IMR-90 (cell line): ENCODE data around the gene LHFPL3. TPM values are rescaled to one million over a fixed set of nuclear protein-coding genes. Genes with fewer than 3 reads are reported as not detected.

Experiments
- ATAC-seq: fragments of 200-7000 bp; cut with Tn5 transposase; 2 replicates; pipeline ENCODE4 v1.9.1; 2020; ENCODE audit warnings: low read depth, mild to moderate bottlenecking, moderate library complexity
- BruUV-seq: library from RNA; stranded (reverse); fragments of 400-500 nt; replicated peaks from 2 replicates; lab custom pipeline; 2021; lab: Mats Ljungman, UMichigan
- CTCF ChIA-PET: fragments of 300-600 bp; formaldehyde crosslinking; extraction: SDS; loops from one replicate; lab custom pipeline; 2021; ENCODE audit warnings: antibody characterized with exemption; lab: Yijun Ruan, JAX
- POLR2A ChIA-PET: fragments of 300-600 bp; sonication (Branson Sonifier 250); formaldehyde crosslinking; loops from one replicate; lab custom pipeline; 2022; ENCODE audit warnings: antibody characterized with exemption; ENCODE audit not compliant: unreplicated experiment; lab: Charles Lee
- DNase-seq: peaks from one replicate; pipeline ENCODE4 v3.0.0; 2013
- H2AFZ ChIP-seq: replicated peaks from 2 replicates; pipeline ENCODE3; 2013; ENCODE audit warnings: low read length, mild to moderate bottlenecking; ENCODE audit not compliant: poor library complexity
- H2AK5ac ChIP-seq: 2 replicates; pipeline ENCODE4 v1.6.1; 2013; ENCODE audit warnings: low read depth, low read length, inconsistent platforms
- H2AK9ac ChIP-seq: replicated peaks from 2 replicates; pipeline ENCODE3; 2013; ENCODE audit warnings: mild to moderate bottlenecking, low read depth, low read length, moderate library complexity; ENCODE audit not compliant: poor library complexity
- H2BK120ac ChIP-seq: 2 replicates; pipeline ENCODE4 v1.6.1; 2013; ENCODE audit warnings: low read depth, low read length, inconsistent platforms
- H2BK15ac ChIP-seq: 3 replicates; pipeline ENCODE4 v1.6.1; 2013; ENCODE audit warnings: low read depth, low read length, inconsistent platforms
- H2BK20ac ChIP-seq: 2 replicates; pipeline ENCODE4 v1.6.1; 2013; ENCODE audit warnings: low read depth, mild to moderate bottlenecking, inconsistent platforms, low read length, moderate library complexity
- H2BK5ac ChIP-seq: 2 replicates; pipeline ENCODE4 v1.6.1; 2013; ENCODE audit warnings: mild to moderate bottlenecking, low read depth, low read length, inconsistent platforms; ENCODE audit not compliant: poor library complexity, severe bottlenecking
- H3K14ac ChIP-seq: replicated peaks from 2 replicates; pipeline ENCODE4 v1.6.1; 2013; ENCODE audit warnings: low read depth, low read length, inconsistent platforms
- H3K18ac ChIP-seq: 2 replicates; pipeline ENCODE4 v1.6.1; 2013; ENCODE audit warnings: low read depth, low read length, control low read depth
- H3K23ac ChIP-seq: 2 replicates; pipeline ENCODE4 v1.6.1; 2013; ENCODE audit warnings: low read depth, low read length, inconsistent platforms
- H3K27ac ChIP-seq: 2 replicates; pipeline ENCODE4 v1.5.1; 2013; ENCODE audit warnings: mild to moderate bottlenecking, control low read depth, low read length; ENCODE audit not compliant: insufficient read depth
- H3K27me3 ChIP-seq: 2 replicates; pipeline ENCODE4 v1.6.1; 2013; ENCODE audit warnings: low read length; ENCODE audit not compliant: control insufficient read depth, insufficient read depth
- H3K36me3 ChIP-seq: 2 replicates; pipeline ENCODE4 v1.6.1; 2013; ENCODE audit warnings: low read length, mixed read lengths; ENCODE audit not compliant: control insufficient read depth, insufficient read depth
- H3K4ac ChIP-seq: 2 replicates; pipeline ENCODE4 v1.6.1; 2013; ENCODE audit warnings: low read depth, low read length, inconsistent platforms
- H3K4me1 ChIP-seq: 2 replicates; pipeline ENCODE4 v1.6.1; 2013; ENCODE audit warnings: low read length, mixed read lengths; ENCODE audit not compliant: control insufficient read depth, insufficient read depth
- H3K4me2 ChIP-seq: 2 replicates; pipeline ENCODE4 v1.6.1; 2013; ENCODE audit warnings: low read depth, mild to moderate bottlenecking, control low read depth, low read length, moderate library complexity
- H3K4me3 ChIP-seq: 2 replicates; pipeline ENCODE4 v1.5.1; 2013; ENCODE audit warnings: low read depth, mild to moderate bottlenecking, control low read depth, low read length, moderate library complexity; ENCODE audit not compliant: insufficient read depth
- H3K56ac ChIP-seq: 2 replicates; pipeline ENCODE4 v1.6.1; 2013; ENCODE audit warnings: low read length, inconsistent platforms; ENCODE audit not compliant: insufficient read depth; ENCODE audit errors: extremely low read depth
- H3K79me1 ChIP-seq, 2 experiments: 2 replicates each; pipeline ENCODE4 v1.6.1; 2013; ENCODE audit warnings: low read length in 2 of 2, inconsistent platforms in 1 of 2, low read depth in 1 of 2
- H3K9ac ChIP-seq: 2 replicates; pipeline ENCODE4 v1.6.1; 2013; ENCODE audit warnings: low read depth, low read length, control low read depth
- H3K9me1 ChIP-seq: 2 replicates; pipeline ENCODE4 v1.6.1; 2013; ENCODE audit warnings: low read length, inconsistent platforms; ENCODE audit not compliant: insufficient read depth
- H3K9me3 ChIP-seq: 2 replicates; pipeline ENCODE4 v1.6.1; 2013; ENCODE audit warnings: low read length; ENCODE audit not compliant: control insufficient read depth, insufficient read depth
- H4K20me1 ChIP-seq: 2 replicates; pipeline ENCODE4 v1.6.1; 2013; ENCODE audit warnings: low read length, inconsistent platforms; ENCODE audit not compliant: insufficient read depth
- H4K5ac ChIP-seq: 2 replicates; pipeline ENCODE4 v1.6.1; 2013; ENCODE audit warnings: mild to moderate bottlenecking, low read depth, low read length, control low read depth
- H4K8ac ChIP-seq, 2 experiments: 2 replicates each; pipeline ENCODE4 v1.6.1; 2013; ENCODE audit warnings: low read depth in 2 of 2, low read length in 2 of 2, control low read depth in 1 of 2, inconsistent platforms in 1 of 2
- H4K91ac ChIP-seq: 2 replicates; pipeline ENCODE4 v1.6.1; 2013; ENCODE audit warnings: low read depth, low read length, inconsistent platforms; ENCODE audit not compliant: insufficient read depth
- BHLHE40 ChIP-seq: fragments of 150-350 bp; IDR thresholded peaks from 2 replicates; pipeline ENCODE4 v1.6.1; 2016; ENCODE audit warnings: mild to moderate bottlenecking, low read depth, low read length
- CEBPB ChIP-seq: IDR thresholded peaks from 2 replicates; pipeline ENCODE4 v1.6.1; 2012; ENCODE audit warnings: low read depth, low read length, improper control_type of control experiment
- CHD1 ChIP-seq: IDR thresholded peaks from 2 replicates; pipeline ENCODE4 v1.6.1; 2012; ENCODE audit warnings: low read depth, low read length, improper control_type of control experiment
- ELK1 ChIP-seq: fragments of 150-350 bp; IDR thresholded peaks from 2 replicates; pipeline ENCODE4 v1.6.1; 2016; ENCODE audit warnings: low read depth, mild to moderate bottlenecking, low read length, moderate library complexity, borderline replicate concordance
- FOS ChIP-seq: fragments of 150-350 bp; IDR thresholded peaks from 2 replicates; pipeline ENCODE4 v1.6.1; 2016; ENCODE audit warnings: low read depth, low read length
- MAFK ChIP-seq: IDR thresholded peaks from 2 replicates; pipeline ENCODE4 v1.6.1; 2012; ENCODE audit warnings: low read depth, low read length, improper control_type of control experiment
- MAZ ChIP-seq: IDR thresholded peaks from 2 replicates; pipeline ENCODE4 v1.6.1; 2012; ENCODE audit warnings: low read depth, mild to moderate bottlenecking, low read length, improper control_type of control experiment, moderate library complexity, borderline replicate concordance
- MXI1 ChIP-seq: IDR thresholded peaks from 2 replicates; pipeline ENCODE4 v1.6.1; 2012; ENCODE audit warnings: low read depth, mild to moderate bottlenecking, low read length, moderate library complexity, borderline replicate concordance
- NFE2L2 ChIP-seq: fragments of 150-350 bp; IDR thresholded peaks from 2 replicates; pipeline ENCODE4 v1.6.1; 2016; ENCODE audit warnings: low read depth, mild to moderate bottlenecking, low read length
- POLR2A ChIP-seq: IDR thresholded peaks from 2 replicates; pipeline ENCODE4 v1.6.1; 2012; ENCODE audit warnings: mild to moderate bottlenecking, low read depth, low read length
- RAD21 ChIP-seq: IDR thresholded peaks from 2 replicates; pipeline ENCODE4 v1.6.1; 2012; ENCODE audit warnings: low read length, improper control_type of control experiment
- RCOR1 ChIP-seq: IDR thresholded peaks from 2 replicates; pipeline ENCODE4 v1.6.1; 2012; ENCODE audit warnings: mild to moderate bottlenecking, low read length, improper control_type of control experiment; ENCODE audit not compliant: insufficient replicate concordance
- RFX5 ChIP-seq: IDR thresholded peaks from 2 replicates; pipeline ENCODE4 v1.8.0; 2012; ENCODE audit warnings: low read depth, mild to moderate bottlenecking, low read length, moderate library complexity
- SMC3 ChIP-seq: fragments of 150-350 bp; IDR thresholded peaks from 2 replicates; pipeline ENCODE4 v1.6.1; 2016; ENCODE audit warnings: low read depth, mild to moderate bottlenecking, antibody characterized with exemption, low read length, moderate library complexity
- WGBS, 2 experiments: methylation state at CpG; one replicate each; pipeline versions ENCODE4 v1.1.5 to v1.1.7; 2013; ENCODE audit warnings: missing lambda C conversion rate in 2 of 2; ENCODE audit not compliant: insufficient read length in 1 of 2; ENCODE audit errors: extremely low coverage in 2 of 2; 5-methylcytosine and 5-hydroxymethylcytosine counted together
- dilution Hi-C: fragments of 300-500 bp; cut with HindIII; formaldehyde crosslinking; loops from one replicate; pipeline ENCODE4 v1.14.3; 2018; ENCODE audit warnings: low sequenced_read_pairs; ENCODE audit not compliant: unreplicated experiment
- in situ Hi-C: fragments of 300-500 bp; cut with MboI; formaldehyde crosslinking; loops from 3 replicates; pipeline ENCODE4 v1.14.3; 2019; ENCODE audit warnings: low sequenced_read_pairs, inconsistent platforms, mixed read lengths
- intact Hi-C: fragments of 100-400 bp; cut with micrococcal nuclease; formaldehyde crosslinking; loops from 2 replicates; pipeline ENCODE4 v1.10.0; 2022
- polyA plus RNA-seq, 3 experiments: library from polyadenylated mRNA; depleted of rRNA; stranded (reverse); fragments of >200 nt; gene quantifications; 2 replicates each; pipeline ENCODE4 v1.2.3, GENCODE V29; 2012; ENCODE audit warnings: low replicate concordance in 1 of 3
- total RNA-seq: library from RNA; depleted of rRNA; stranded (reverse); fragments of >200 nt; gene quantifications from 2 replicates; pipeline ENCODE4 v1.2.3, GENCODE V29; 2012
- TF ChIP-seq, protein P1 (sequence below): fragments of 150-350 bp; IDR thresholded peaks from 2 replicates; pipeline ENCODE4 v1.6.1; 2017; ENCODE audit warnings: mild to moderate bottlenecking, antibody characterized with exemption, low read length, low read depth
- TF ChIP-seq, protein P2 (sequence below): conservative IDR thresholded peaks from 2 replicates; pipeline ENCODE4 v1.5.1; 2012; ENCODE audit warnings: mild to moderate bottlenecking, low read depth, low read length, improper control_type of control experiment

LHFPL3 gene
- total and polyA plus RNA-seq, 2 of the 4 experiments (the other 2 are of a cell fraction), result not detected

GRCh38 chr7:104773796-104774195 lies 445.4 kb downstream of the LHFPL3 start:
- no peak overlapping the region for H3K18ac ChIP-seq
- no peak overlapping the region for H2BK5ac ChIP-seq
- no peaks in the 10 kb centered on the region for H3K9me3 ChIP-seq
- H3K9me1 ChIP-seq, result no peaks in the 10 kb centered on the region
- BruUV-seq, result no TSS peak
- H3K27ac ChIP-seq, result no peak overlapping the region
- no peak overlapping the region for H2BK20ac ChIP-seq
- H3K56ac ChIP-seq, result no peak overlapping the region
- H2BK15ac ChIP-seq, result no peak overlapping the region
- H2BK120ac ChIP-seq, result no peak overlapping the region
- CTCF ChIA-PET, result no interaction called here
- no peaks in the 10 kb centered on the region for H4K20me1 ChIP-seq
- no peak overlapping the region for H3K4me2 ChIP-seq
- no peak overlapping the region for H2AK9ac ChIP-seq
- H3K23ac ChIP-seq, result no peak overlapping the region
- POLR2A ChIA-PET, result no interaction called here
- dilution Hi-C loops, result no loop called here
- no peak overlapping the region for H4K91ac ChIP-seq
- H3K14ac ChIP-seq, result no peak overlapping the region
- ATAC-seq, result no peak
- H3K79me1 ChIP-seq, result no peaks in the 10 kb centered on the region
- no peak overlapping the region for H2AK5ac ChIP-seq
- H3K4me3 ChIP-seq, result no peak overlapping the region
- TF ChIP-seq FOS (no peak), SMC3 (no peak), MAZ (no peak), POLR2A (no peak), RCOR1 (no peak), MAFK (no peak), CHD1 (no peak), NFE2L2 (no peak), MXI1 (no peak), CEBPB (no peak), RAD21 (no peak), ELK1 (no peak), BHLHE40 (no peak), RFX5 (no peak)
- TF ChIP-seq, protein P1, sequence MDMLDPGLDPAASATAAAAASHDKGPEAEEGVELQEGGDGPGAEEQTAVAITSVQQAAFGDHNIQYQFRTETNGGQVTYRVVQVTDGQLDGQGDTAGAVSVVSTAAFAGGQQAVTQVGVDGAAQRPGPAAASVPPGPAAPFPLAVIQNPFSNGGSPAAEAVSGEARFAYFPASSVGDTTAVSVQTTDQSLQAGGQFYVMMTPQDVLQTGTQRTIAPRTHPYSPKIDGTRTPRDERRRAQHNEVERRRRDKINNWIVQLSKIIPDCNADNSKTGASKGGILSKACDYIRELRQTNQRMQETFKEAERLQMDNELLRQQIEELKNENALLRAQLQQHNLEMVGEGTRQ, result no peak
- TF ChIP-seq, protein P2, sequence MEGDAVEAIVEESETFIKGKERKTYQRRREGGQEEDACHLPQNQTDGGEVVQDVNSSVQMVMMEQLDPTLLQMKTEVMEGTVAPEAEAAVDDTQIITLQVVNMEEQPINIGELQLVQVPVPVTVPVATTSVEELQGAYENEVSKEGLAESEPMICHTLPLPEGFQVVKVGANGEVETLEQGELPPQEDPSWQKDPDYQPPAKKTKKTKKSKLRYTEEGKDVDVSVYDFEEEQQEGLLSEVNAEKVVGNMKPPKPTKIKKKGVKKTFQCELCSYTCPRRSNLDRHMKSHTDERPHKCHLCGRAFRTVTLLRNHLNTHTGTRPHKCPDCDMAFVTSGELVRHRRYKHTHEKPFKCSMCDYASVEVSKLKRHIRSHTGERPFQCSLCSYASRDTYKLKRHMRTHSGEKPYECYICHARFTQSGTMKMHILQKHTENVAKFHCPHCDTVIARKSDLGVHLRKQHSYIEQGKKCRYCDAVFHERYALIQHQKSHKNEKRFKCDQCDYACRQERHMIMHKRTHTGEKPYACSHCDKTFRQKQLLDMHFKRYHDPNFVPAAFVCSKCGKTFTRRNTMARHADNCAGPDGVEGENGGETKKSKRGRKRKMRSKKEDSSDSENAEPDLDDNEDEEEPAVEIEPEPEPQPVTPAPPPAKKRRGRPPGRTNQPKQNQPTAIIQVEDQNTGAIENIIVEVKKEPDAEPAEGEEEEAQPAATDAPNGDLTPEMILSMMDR, result no peak
- no peak overlapping the region for H4K8ac ChIP-seq
- H3K36me3 ChIP-seq, result no peaks in the 10 kb centered on the region
- in situ Hi-C loops, result no loop called here
- H4K5ac ChIP-seq, result no peak overlapping the region
- H3K27me3 ChIP-seq, result no peaks in the 10 kb centered on the region
- no peaks in the 10 kb centered on the region for H3K4me1 ChIP-seq
- intact Hi-C loops, result no loop called here
- H2AFZ ChIP-seq, result no peak overlapping the region
- no peak for DNase-seq
- WGBS, 2 experiments, result 67% methylated on average over 4 of the region's 5 CpGs; no CpG with 5 or more reads in 1 of the 2 experiments
- no peak overlapping the region for H3K4ac ChIP-seq
- no peak overlapping the region for H3K9ac ChIP-seq
